A549 (cell line): ENCODE results near the gene ZFHX3.

Experiments
- CBX2 ChIP-seq: fragments of 200-600 bp; sonication (generic); IDR thresholded peaks from 2 replicates; pipeline ENCODE4 v1.6.1; 2016; ENCODE audit warnings: low read depth, mild to moderate bottlenecking, borderline replicate concordance
- FOSL2 ChIP-seq, 2 experiments: fragments of 450-650 bp in 1 of 2; fragments of >200 bp in 1 of 2; sonication (Bioruptor Twin) in 1 of 2; formaldehyde crosslinking; IDR thresholded peaks; 2 replicates each; pipeline versions ENCODE4 v1.5.0 to v1.6.1; 2016 to 2020; ENCODE audit warnings: mild to moderate bottlenecking in 1 of 2, moderate library complexity in 1 of 2

- no peak for TF ChIP-seq CBX2
- TF ChIP-seq FOSL2 (IDR thresholded peaks at IDR 0.05) = no peak
- no peak for TF ChIP-seq FOSL2 (CRISPR knock-in tag; IDR thresholded peaks at IDR 0.05)
Observed at GRCh38 chr16:72832621-72833248, 215.2 kb downstream of the ZFHX3 start.
